Endothelial cell (in vitro differentiated cells): ENCODE results near the gene AQP5. TPM values are rescaled to one million over a fixed set of nuclear protein-coding genes. Genes with fewer than 3 reads are reported as not detected.

Source experiments
- DNase-seq: peaks from one replicate; pipeline ENCODE4 v3.0.0; 2021; ENCODE audit warnings: low spot score
- H3K27ac Mint-ChIP-seq: one replicate; pipeline ENCODE4 v1.8.0; 2021; ENCODE audit warnings: mixed read lengths, inconsistent platforms; ENCODE audit not compliant: unreplicated experiment
- H3K27me3 Mint-ChIP-seq: one replicate; pipeline ENCODE4 v1.8.0; 2021; ENCODE audit warnings: mild to moderate bottlenecking, moderate library complexity, mixed read lengths, inconsistent platforms; ENCODE audit not compliant: unreplicated experiment
- H3K36me3 Mint-ChIP-seq: one replicate; pipeline ENCODE4 v1.8.0; 2021; ENCODE audit warnings: mild to moderate bottlenecking, low read depth, mixed read lengths, inconsistent platforms; ENCODE audit not compliant: unreplicated experiment
- H3K4me1 Mint-ChIP-seq: one replicate; pipeline ENCODE4 v1.8.0; 2021; ENCODE audit warnings: mild to moderate bottlenecking, mixed read lengths, inconsistent platforms; ENCODE audit not compliant: unreplicated experiment
- H3K4me3 Mint-ChIP-seq: one replicate; pipeline ENCODE4 v1.8.0; 2021; ENCODE audit warnings: mild to moderate bottlenecking, mixed read lengths, inconsistent platforms; ENCODE audit not compliant: unreplicated experiment
- H3K9me3 Mint-ChIP-seq: one replicate; pipeline ENCODE4 v1.8.0; 2021; ENCODE audit warnings: mixed read lengths, inconsistent platforms; ENCODE audit not compliant: unreplicated experiment
- CTCF ChIP-seq: fragments of 200-600 bp; sonication (generic); IDR thresholded peaks from one replicate; pipeline ENCODE4 v1.5.0; 2021; ENCODE audit warnings: antibody characterized with exemption; ENCODE audit not compliant: unreplicated experiment
- total RNA-seq: library from RNA; stranded (reverse); fragmentation: NEBNext Ultra II Directional; extraction: Animal tissue kit (Norgen Biotek cat#: 25700); gene quantifications from one replicate; pipeline ENCODE4 v1.2.1, GENCODE V29; 2021; ENCODE audit not compliant: unreplicated experiment

AQP5 gene
- total RNA-seq, 1 donor from 2014 or later = 0.26 TPM

- Mint-ChIP-seq H3K27ac (no peak overlapping the region), H3K36me3 (no peaks in the 10 kb centered on the region), H3K27me3 (peaks cover 4% of the 10 kb centered on the region), H3K4me3 (no peak overlapping the region), H3K9me3 (no peaks in the 10 kb centered on the region), H3K4me1 (peaks cover 7% of the 10 kb centered on the region)
- TF ChIP-seq CTCF = no peak
- no peak for DNase-seq
Observed at GRCh38 chr12:49939307-49939706, 22.4 kb upstream of the AQP5 start.

- H3K9me3 Mint-ChIP-seq = no peaks in the 10 kb centered on the region
- H3K4me3 Mint-ChIP-seq = no peak overlapping the region
- H3K4me1 Mint-ChIP-seq = peaks cover 7% of the 10 kb centered on the region
- no peaks in the 10 kb centered on the region for H3K36me3 Mint-ChIP-seq
- TF ChIP-seq CTCF = no peak
- peaks cover 2% of the 10 kb centered on the region for H3K27me3 Mint-ChIP-seq
- no peak for DNase-seq
- no peak overlapping the region for H3K27ac Mint-ChIP-seq
Observed at GRCh38 chr12:49939707-49940106, 22.0 kb upstream of the AQP5 start.

GRCh38 chr12:49941556-49942511, 19.8 kb upstream of the AQP5 start:
- peaks cover 14% of the 10 kb centered on the region for H3K4me1 Mint-ChIP-seq
- H3K27me3 Mint-ChIP-seq = peaks cover 2% of the 10 kb centered on the region
- H3K9me3 Mint-ChIP-seq = no peaks in the 10 kb centered on the region
- H3K27ac Mint-ChIP-seq = no peak overlapping the region
- no peak overlapping the region for H3K4me3 Mint-ChIP-seq
- no peaks in the 10 kb centered on the region for H3K36me3 Mint-ChIP-seq
- TF ChIP-seq CTCF = no peak
- no peak for DNase-seq

GRCh38 chr12:49942512-49942893, 19.2 kb upstream of the AQP5 start:
- no peaks in the 10 kb centered on the region for H3K36me3 Mint-ChIP-seq
- TF ChIP-seq CTCF = no peak
- no peak overlapping the region for H3K4me3 Mint-ChIP-seq
- no peak overlapping the region for H3K27ac Mint-ChIP-seq
- no peaks in the 10 kb centered on the region for H3K9me3 Mint-ChIP-seq
- peaks cover 2% of the 10 kb centered on the region for H3K27me3 Mint-ChIP-seq
- H3K4me1 Mint-ChIP-seq = peaks cover 14% of the 10 kb centered on the region
- no peak for DNase-seq

GRCh38 chr12:49942921-49943624, 18.6 kb upstream of the AQP5 start:
- no peak for TF ChIP-seq CTCF
- H3K27me3 Mint-ChIP-seq = peaks cover 2% of the 10 kb centered on the region
- no peak overlapping the region for H3K27ac Mint-ChIP-seq
- no peaks in the 10 kb centered on the region for H3K9me3 Mint-ChIP-seq
- no peak overlapping the region for H3K4me3 Mint-ChIP-seq
- no peak for DNase-seq
- H3K36me3 Mint-ChIP-seq = no peaks in the 10 kb centered on the region
- peaks cover 14% of the 10 kb centered on the region for H3K4me1 Mint-ChIP-seq
